K562 (cell line): ENCODE results near the gene NBPF6. TPM values are rescaled to one million over a fixed set of nuclear protein-coding genes. Genes with fewer than 3 reads are reported as not detected.

ENCODE experiments used
- polyA plus RNA-seq, 8 experiments: library from polyadenylated mRNA; depleted of rRNA in 4 of 8; stranded (reverse) in 5 of 8; unstranded in 3 of 8; fragments of >200 nt; fragmentation: Nextera tagmentation in 2 of 8; fragmentation: Illumina TruSeq in 1 of 8; extraction: Ambion mirVana in 2 of 8; extraction: Trizol in 1 of 8; gene quantifications; 2 replicates each; pipeline versions ENCODE4 v1.2.1 to v1.2.3, GENCODE V29; 2011 to 2014; ENCODE audit warnings: inconsistent platforms in 1 of 8, missing spikeins in 1 of 8
- total RNA-seq, 7 experiments: library from RNA; depleted of rRNA in 6 of 7; stranded (reverse); fragments of >200 nt in 6 of 7; fragmentation: Illumina TruSeq in 2 of 7; extraction: Trizol in 2 of 7; gene quantifications; 2 replicates each; pipeline versions ENCODE4 v1.2.1 to v1.2.3, GENCODE V29; 2011 to 2021; ENCODE audit warnings: low replicate concordance in 1 of 7

NBPF6 gene
- total and polyA plus RNA-seq, 9 of the 15 experiments (the other 6 are each of a cell fraction or from before 2014, with no cell fraction given): 2.7 to 10.0 (median 6.0) TPM

Other genes starting within 250 kb of the NBPF6 start
- gene SLC25A24, start 250.0 kb upstream of the NBPF6 start, total RNA-seq (2014; rRNA removed): 19.8 and 20.0 TPM in 2 replicates
- 34.5 and 39.7 TPM in 2 replicates for gene SLC25A24, start 250.0 kb upstream of the NBPF6 start, total RNA-seq (2014; rRNA removed; fragmentation: Illumina TruSeq; extraction: Trizol)
- gene SLC25A24, start 250.0 kb upstream of the NBPF6 start, total RNA-seq (2015; rRNA removed; fragmentation: Illumina TruSeq; extraction: Trizol): 27.9 and 30.7 TPM in 2 replicates
- gene SLC25A24, start 250.0 kb upstream of the NBPF6 start, total RNA-seq (2021): 25.4 and 25.8 TPM in 2 replicates
- 25.1 and 34.9 TPM in 2 replicates for gene SLC25A24, start 250.0 kb upstream of the NBPF6 start, polyA plus RNA-seq (2011; rRNA removed)
- 22.5 and 29.3 TPM in 2 replicates for gene SLC25A24, start 250.0 kb upstream of the NBPF6 start, polyA plus RNA-seq (2014; fragmentation: Illumina TruSeq; extraction: Trizol)
- gene SLC25A24, start 250.0 kb upstream of the NBPF6 start, polyA plus RNA-seq (2014; fragmentation: Nextera tagmentation; extraction: Ambion mirVana): 1 to 10 TPM; 6.9 to 8.3 TPM
- gene SLC25A24, start 250.0 kb upstream of the NBPF6 start, polyA plus RNA-seq (2014; rRNA removed): 15.7 and 19.9 TPM in 2 replicates
- 3.6 and 5.8 TPM in 2 replicates for gene NBPF4, start 206.3 kb upstream of the NBPF6 start, total RNA-seq (2014; rRNA removed)
- gene NBPF4, start 206.3 kb upstream of the NBPF6 start, total RNA-seq (2014; rRNA removed; fragmentation: Illumina TruSeq; extraction: Trizol): 5.6 and 5.9 TPM in 2 replicates
- 6.0 and 6.1 TPM in 2 replicates for gene NBPF4, start 206.3 kb upstream of the NBPF6 start, total RNA-seq (2015; rRNA removed; fragmentation: Illumina TruSeq; extraction: Trizol)
- gene NBPF4, start 206.3 kb upstream of the NBPF6 start, total RNA-seq (2021): 5.3 and 6.6 TPM in 2 replicates
- 4.6 and 7.6 TPM in 2 replicates for gene NBPF4, start 206.3 kb upstream of the NBPF6 start, polyA plus RNA-seq (2011; rRNA removed)
- 9.8 and 10.4 TPM in 2 replicates for gene NBPF4, start 206.3 kb upstream of the NBPF6 start, polyA plus RNA-seq (2014; fragmentation: Illumina TruSeq; extraction: Trizol)
- gene NBPF4, start 206.3 kb upstream of the NBPF6 start, polyA plus RNA-seq (2014; fragmentation: Nextera tagmentation; extraction: Ambion mirVana): 1 to 10 TPM; 3.9 to 4.2 TPM
- 5.9 and 7.1 TPM in 2 replicates for gene NBPF4, start 206.3 kb upstream of the NBPF6 start, polyA plus RNA-seq (2014; rRNA removed)
- gene EEIG2, start 109.8 kb downstream of the NBPF6 start, total RNA-seq (2014; rRNA removed): 13.9 and 14.5 TPM in 2 replicates
- gene EEIG2, start 109.8 kb downstream of the NBPF6 start, total RNA-seq (2014; rRNA removed; fragmentation: Illumina TruSeq; extraction: Trizol): 26.9 and 27.3 TPM in 2 replicates
- 21.8 and 24.4 TPM in 2 replicates for gene EEIG2, start 109.8 kb downstream of the NBPF6 start, total RNA-seq (2015; rRNA removed; fragmentation: Illumina TruSeq; extraction: Trizol)
- gene EEIG2, start 109.8 kb downstream of the NBPF6 start, total RNA-seq (2021): 21.0 and 22.8 TPM in 2 replicates
- 18.8 and 21.1 TPM in 2 replicates for gene EEIG2, start 109.8 kb downstream of the NBPF6 start, polyA plus RNA-seq (2011; rRNA removed)
- 11.8 and 15.2 TPM in 2 replicates for gene EEIG2, start 109.8 kb downstream of the NBPF6 start, polyA plus RNA-seq (2014; fragmentation: Illumina TruSeq; extraction: Trizol)
- gene EEIG2, start 109.8 kb downstream of the NBPF6 start, polyA plus RNA-seq (2014; fragmentation: Nextera tagmentation; extraction: Ambion mirVana): 1 to 10 TPM; 6.1 to 8.0 TPM
- 12.2 and 12.7 TPM in 2 replicates for gene EEIG2, start 109.8 kb downstream of the NBPF6 start, polyA plus RNA-seq (2014; rRNA removed)
- gene HENMT1, start 210.8 kb downstream of the NBPF6 start, total RNA-seq (2014; rRNA removed): not detected in 2 replicates
- gene HENMT1, start 210.8 kb downstream of the NBPF6 start, total RNA-seq (2014; rRNA removed; fragmentation: Illumina TruSeq; extraction: Trizol): not detected in 2 replicates
- gene HENMT1, start 210.8 kb downstream of the NBPF6 start, total RNA-seq (2015; rRNA removed; fragmentation: Illumina TruSeq; extraction: Trizol): not detected in 2 replicates
- not detected in 2 replicates for gene HENMT1, start 210.8 kb downstream of the NBPF6 start, total RNA-seq (2021)
- not detected in 2 replicates for gene HENMT1, start 210.8 kb downstream of the NBPF6 start, polyA plus RNA-seq (2011; rRNA removed)
- not detected in 2 replicates for gene HENMT1, start 210.8 kb downstream of the NBPF6 start, polyA plus RNA-seq (2014; fragmentation: Illumina TruSeq; extraction: Trizol)
- not detected for gene HENMT1, start 210.8 kb downstream of the NBPF6 start, polyA plus RNA-seq (2014; fragmentation: Nextera tagmentation; extraction: Ambion mirVana)
- 0.19 TPM in 1 of 2 replicates, not detected in the other for gene HENMT1, start 210.8 kb downstream of the NBPF6 start, polyA plus RNA-seq (2014; rRNA removed)
- gene PRPF38B, start 242.0 kb downstream of the NBPF6 start, total RNA-seq (2014; rRNA removed): 27.8 and 67.8 TPM in 2 replicates
- 66.4 and 69.8 TPM in 2 replicates for gene PRPF38B, start 242.0 kb downstream of the NBPF6 start, total RNA-seq (2014; rRNA removed; fragmentation: Illumina TruSeq; extraction: Trizol)
- 68.0 and 75.3 TPM in 2 replicates for gene PRPF38B, start 242.0 kb downstream of the NBPF6 start, total RNA-seq (2015; rRNA removed; fragmentation: Illumina TruSeq; extraction: Trizol)
- 47.8 and 55.5 TPM in 2 replicates for gene PRPF38B, start 242.0 kb downstream of the NBPF6 start, total RNA-seq (2021)
- gene PRPF38B, start 242.0 kb downstream of the NBPF6 start, polyA plus RNA-seq (2011; rRNA removed): 71.1 and 74.1 TPM in 2 replicates
- 72.3 and 85.5 TPM in 2 replicates for gene PRPF38B, start 242.0 kb downstream of the NBPF6 start, polyA plus RNA-seq (2014; fragmentation: Illumina TruSeq; extraction: Trizol)
- 10 to 100 TPM; 25.3 to 34.3 TPM for gene PRPF38B, start 242.0 kb downstream of the NBPF6 start, polyA plus RNA-seq (2014; fragmentation: Nextera tagmentation; extraction: Ambion mirVana)
- 78.4 and 81.8 TPM in 2 replicates for gene PRPF38B, start 242.0 kb downstream of the NBPF6 start, polyA plus RNA-seq (2014; rRNA removed)